Neutrophil (primary cell): Measurements from ENCODE around the gene SLC44A3.

Source experiments
- H3K27ac ChIP-seq: fragments of 200-600 bp; sonication (generic); 2 replicates; pipeline ENCODE4 v1.5.1; 2016; ENCODE audit warnings: mild to moderate bottlenecking, moderate library complexity
- H3K27me3 ChIP-seq: fragments of 200-600 bp; sonication (generic); 2 replicates; pipeline ENCODE4 v1.6.0; 2016; ENCODE audit warnings: mild to moderate bottlenecking
- H3K36me3 ChIP-seq: fragments of 200-600 bp; sonication (generic); 2 replicates; pipeline ENCODE4 v1.5.1; 2017
- H3K4me1 ChIP-seq, 2 experiments: fragments of 200-600 bp in 1 of 2; sonication (generic) in 1 of 2; 1 replicate in 1 of 2; 2 replicates in 1 of 2; pipeline versions ENCODE4 v1.5.1 to v1.6.1; 2013 to 2016; ENCODE audit warnings: low read depth in 1 of 2, low read length in 1 of 2, mild to moderate bottlenecking in 1 of 2, moderate library complexity in 1 of 2; ENCODE audit not compliant: control insufficient read depth in 1 of 2, insufficient read depth in 1 of 2
- H3K4me3 ChIP-seq, 2 experiments: fragments of 200-600 bp in 1 of 2; sonication (generic) in 1 of 2; 1 replicate in 1 of 2; 2 replicates in 1 of 2; pipeline ENCODE4 v1.5.1; 2013 to 2016; ENCODE audit warnings: low read depth in 1 of 2, low read length in 1 of 2, mild to moderate bottlenecking in 1 of 2, moderate library complexity in 1 of 2
- H3K9me3 ChIP-seq: fragments of 200-600 bp; sonication (generic); 2 replicates; pipeline ENCODE4 v1.5.1; 2016
- TF ChIP-seq, protein P1 (sequence below): fragments of 200-600 bp; sonication (generic); IDR thresholded peaks from 2 replicates; pipeline ENCODE4 v1.5.1; 2016; ENCODE audit warnings: antibody characterized with exemption

SLC44A3 gene

DNA sequence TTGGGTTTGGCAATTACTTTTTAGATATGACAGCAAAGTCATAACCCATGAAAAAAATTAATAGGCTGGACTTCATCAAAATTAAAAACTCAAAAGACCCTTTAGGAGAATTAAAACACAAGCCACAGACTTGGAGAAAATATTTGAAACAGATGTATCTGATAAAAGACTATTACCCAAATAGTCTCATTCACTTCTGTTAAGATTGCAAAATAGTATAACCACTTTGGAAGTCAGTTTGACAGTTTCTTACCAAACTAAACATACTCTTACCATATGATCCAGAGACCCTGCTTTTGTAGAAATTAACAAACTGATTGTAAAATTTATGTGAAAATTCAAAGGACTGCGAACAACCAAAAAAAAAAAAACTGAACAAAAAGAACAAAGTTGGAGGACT, 32.5 kb upstream of the SLC44A3 start:
- Histone ChIP-seq H3K36me3 (no peaks in the 10 kb centered on the region), H3K4me1 (peaks cover 32 to 34% of the 10 kb centered on the region in 2 experiments), H3K27me3 (no peaks in the 10 kb centered on the region), H3K9me3 (no peaks in the 10 kb centered on the region), H3K4me3 (no peak overlapping the region), H3K27ac (no peak overlapping the region)
- TF ChIP-seq, protein P1, sequence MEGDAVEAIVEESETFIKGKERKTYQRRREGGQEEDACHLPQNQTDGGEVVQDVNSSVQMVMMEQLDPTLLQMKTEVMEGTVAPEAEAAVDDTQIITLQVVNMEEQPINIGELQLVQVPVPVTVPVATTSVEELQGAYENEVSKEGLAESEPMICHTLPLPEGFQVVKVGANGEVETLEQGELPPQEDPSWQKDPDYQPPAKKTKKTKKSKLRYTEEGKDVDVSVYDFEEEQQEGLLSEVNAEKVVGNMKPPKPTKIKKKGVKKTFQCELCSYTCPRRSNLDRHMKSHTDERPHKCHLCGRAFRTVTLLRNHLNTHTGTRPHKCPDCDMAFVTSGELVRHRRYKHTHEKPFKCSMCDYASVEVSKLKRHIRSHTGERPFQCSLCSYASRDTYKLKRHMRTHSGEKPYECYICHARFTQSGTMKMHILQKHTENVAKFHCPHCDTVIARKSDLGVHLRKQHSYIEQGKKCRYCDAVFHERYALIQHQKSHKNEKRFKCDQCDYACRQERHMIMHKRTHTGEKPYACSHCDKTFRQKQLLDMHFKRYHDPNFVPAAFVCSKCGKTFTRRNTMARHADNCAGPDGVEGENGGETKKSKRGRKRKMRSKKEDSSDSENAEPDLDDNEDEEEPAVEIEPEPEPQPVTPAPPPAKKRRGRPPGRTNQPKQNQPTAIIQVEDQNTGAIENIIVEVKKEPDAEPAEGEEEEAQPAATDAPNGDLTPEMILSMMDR = no peak

- Histone ChIP-seq H3K36me3 (no peaks in the 10 kb centered on the region), H3K27ac (no peak overlapping the region), H3K4me1 (peaks cover 37 to 50% of the 10 kb centered on the region in 2 experiments), H3K4me3 (no peak overlapping the region), H3K9me3 (no peaks in the 10 kb centered on the region), H3K27me3 (no peaks in the 10 kb centered on the region)
- TF ChIP-seq, protein P1 = no peak
These were observed 29.9 kb upstream of the SLC44A3 start for GRCh38 chr1:94790246-94790645.

DNA sequence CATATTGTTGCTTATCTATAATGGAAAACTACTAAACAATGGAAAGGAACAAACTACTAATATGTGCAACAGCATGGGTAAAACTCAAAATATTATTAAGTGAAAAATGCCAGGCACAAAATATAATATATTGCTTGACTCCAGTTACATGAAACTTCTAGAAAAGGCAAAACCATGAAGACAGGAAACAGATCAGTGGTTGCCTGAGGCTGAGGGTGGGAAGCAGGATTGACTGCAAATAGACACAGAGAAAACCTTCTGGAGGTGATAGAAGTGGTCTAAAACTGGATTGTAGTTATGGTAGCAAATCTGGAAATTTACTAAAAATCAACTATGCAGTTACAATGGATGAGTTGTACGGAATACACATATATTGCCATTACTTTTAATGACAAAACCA, 29.5 kb upstream of the SLC44A3 start:
- H3K4me1 ChIP-seq = peaks cover 42 to 54% of the 10 kb centered on the region in 2 experiments
- no peaks in the 10 kb centered on the region for H3K27me3 ChIP-seq
- H3K9me3 ChIP-seq = no peaks in the 10 kb centered on the region
- no peaks in the 10 kb centered on the region for H3K36me3 ChIP-seq
- no peak overlapping the region for H3K27ac ChIP-seq
- H3K4me3 ChIP-seq = no peak overlapping the region
- TF ChIP-seq, protein P1 = no peak

GRCh38 chr1:94792473-94793295, 27.5 kb upstream of the SLC44A3 start:
- Histone ChIP-seq H3K27ac (peak overlapping the region; percentile 59), H3K36me3 (no peaks in the 10 kb centered on the region), H3K27me3 (no peaks in the 10 kb centered on the region), H3K4me1 (peaks cover 62 to 74% of the 10 kb centered on the region in 2 experiments), H3K4me3 (no peak overlapping the region), H3K9me3 (no peaks in the 10 kb centered on the region)
- TF ChIP-seq, protein P1 = no peak

GRCh38 chr1:94793296-94793656, 26.9 kb upstream of the SLC44A3 start:
- Histone ChIP-seq H3K4me1 (peaks cover 68 to 80% of the 10 kb centered on the region in 2 experiments), H3K9me3 (no peaks in the 10 kb centered on the region), H3K27me3 (no peaks in the 10 kb centered on the region), H3K27ac (peak overlapping the region; percentile 59), H3K4me3 (no peak overlapping the region), H3K36me3 (no peaks in the 10 kb centered on the region)
- TF ChIP-seq, protein P1 = no peak
